ENCODE results near the gene ABCF2.

ABCF2 gene

GRCh38 chr7:151226875-151227782, at the start of gene ABCF2:
ABCF2 (minus strand) TSS chr7:151227205; CDS start chr7:151226458, 747 bp downstream.
- peak; percentile 99 for DNase-seq

- DNase-seq = peak; percentile 6
Observed at GRCh38 chr7:151275813-151276577, 49.0 kb upstream of the ABCF2 start.

- no peak for DNase-seq
Observed at GRCh38 chr7:151274936-151275812, 48.2 kb upstream of the ABCF2 start.

- no peak for DNase-seq
Observed at GRCh38 chr7:151274396-151274795, 47.4 kb upstream of the ABCF2 start.

- DNase-seq = no peak
Observed at GRCh38 chr7:151273651-151274390, 46.8 kb upstream of the ABCF2 start.

- no peak for DNase-seq
Observed at GRCh38 chr7:151272877-151273276, 45.9 kb upstream of the ABCF2 start.

GRCh38 chr7:151272405-151272804, 45.4 kb upstream of the ABCF2 start:
- no peak for DNase-seq

GRCh38 chr7:151271699-151272355, 44.8 kb upstream of the ABCF2 start:
- no peak for DNase-seq

- no peak for DNase-seq
Observed at GRCh38 chr7:151269511-151269910, 42.5 kb upstream of the ABCF2 start.

GRCh38 chr7:151265351-151265931, 38.4 kb upstream of the ABCF2 start:
- DNase-seq = no peak

GRCh38 chr7:151264615-151265014, 37.6 kb upstream of the ABCF2 start:
- DNase-seq = no peak

GRCh38 chr7:151261529-151261928, 34.5 kb upstream of the ABCF2 start:
- no peak for DNase-seq

GRCh38 chr7:151260883-151261282, 33.9 kb upstream of the ABCF2 start:
- no peak for DNase-seq

- DNase-seq = no peak
Observed at GRCh38 chr7:151260471-151260870, 33.5 kb upstream of the ABCF2 start.

- no peak for DNase-seq
Observed at GRCh38 chr7:151257990-151258389, 31.0 kb upstream of the ABCF2 start.

- no peak for DNase-seq
Observed at GRCh38 chr7:151256410-151257045, 29.5 kb upstream of the ABCF2 start.

- DNase-seq = no peak
Observed at GRCh38 chr7:151255390-151255789, 28.4 kb upstream of the ABCF2 start.

GRCh38 chr7:151254851-151255250, 27.8 kb upstream of the ABCF2 start:
- no peak for DNase-seq

- DNase-seq = no peak
Observed at GRCh38 chr7:151254316-151254715, 27.3 kb upstream of the ABCF2 start.

GRCh38 chr7:151252961-151253711, 26.1 kb upstream of the ABCF2 start:
- no peak for DNase-seq
